SK-N-SH treated with all-trans-retinoic acid at 6 μM for 48 hours (cell line): ENCODE data around the gene ZCCHC24.

ENCODE experiments used
- ARNTL ChIP-seq: fragments of 450-650 bp; formaldehyde crosslinking; IDR thresholded peaks from 2 replicates; pipeline ENCODE4 v1.5.0; 2020; ENCODE audit warnings: low read depth, mild to moderate bottlenecking, moderate library complexity, borderline replicate concordance
- BACH2 ChIP-seq: fragments of 250-450 bp; sonication (Bioruptor Pico); IDR thresholded peaks from 2 replicates; pipeline ENCODE4 v1.9.0; 2021; ENCODE audit warnings: mild to moderate bottlenecking, borderline replicate concordance
- ISL1 ChIP-seq: fragments of 250-450 bp; sonication (Bioruptor Pico); IDR thresholded peaks from 2 replicates; pipeline ENCODE4 v2.1.2; 2022; ENCODE audit warnings: mild to moderate bottlenecking, moderate library complexity
- OSR1 ChIP-seq: fragments of 250-450 bp; sonication (Bioruptor Pico); IDR thresholded peaks from 2 replicates; pipeline ENCODE4 v1.8.0; 2022; ENCODE audit warnings: moderate library complexity, mild to moderate bottlenecking, inconsistent platforms
- PATZ1 ChIP-seq: fragments of 250-450 bp; sonication (Bioruptor Pico); IDR thresholded peaks from 2 replicates; pipeline ENCODE4 v1.8.0; 2020; ENCODE audit warnings: mild to moderate bottlenecking, moderate library complexity, borderline replicate concordance
- TSHZ2 ChIP-seq: fragments of 250-450 bp; sonication (Bioruptor Pico); IDR thresholded peaks from 2 replicates; pipeline ENCODE4 v1.5.0; 2020; ENCODE audit warnings: mild to moderate bottlenecking, moderate library complexity
- ZC3H10 ChIP-seq: fragments of 250-450 bp; sonication (Bioruptor Pico); IDR thresholded peaks from 2 replicates; pipeline ENCODE4 v1.5.1; 2021; ENCODE audit warnings: mild to moderate bottlenecking, moderate library complexity
- ZNF70 ChIP-seq: fragments of 450-650 bp; formaldehyde crosslinking; IDR thresholded peaks from 2 replicates; pipeline ENCODE4 v1.5.0; 2020; ENCODE audit warnings: mild to moderate bottlenecking, moderate library complexity

- TF ChIP-seq OSR1 (CRISPR knock-in tag), result no peak
- TF ChIP-seq BACH2, result no peak
- TF ChIP-seq ARNTL (CRISPR knock-in tag), result no peak
- TF ChIP-seq ZNF70 (CRISPR knock-in tag), result no peak
- no peak for TF ChIP-seq PATZ1 (CRISPR knock-in tag)
- no peak for TF ChIP-seq TSHZ2
- no peak for TF ChIP-seq ISL1 (CRISPR knock-in tag)
- TF ChIP-seq ZC3H10 (CRISPR knock-in tag), result no peak
These were observed 5.1 kb downstream of the ZCCHC24 start for GRCh38 chr10:79440281-79440680.
